NCI-H774 (cell line): ENCODE results near the gene ATP1A2.
"Not testable (repeated sequence)": the region's sequence is repeated elsewhere in the genome, so short reads cannot be mapped to it uniquely, and the experiment has no call there.

Source experiments
- DNase-seq: peaks from one replicate; lab custom pipeline; 2025; lab: John Stamatoyannopoulos, UW

Gene ATP1A2

DNA sequence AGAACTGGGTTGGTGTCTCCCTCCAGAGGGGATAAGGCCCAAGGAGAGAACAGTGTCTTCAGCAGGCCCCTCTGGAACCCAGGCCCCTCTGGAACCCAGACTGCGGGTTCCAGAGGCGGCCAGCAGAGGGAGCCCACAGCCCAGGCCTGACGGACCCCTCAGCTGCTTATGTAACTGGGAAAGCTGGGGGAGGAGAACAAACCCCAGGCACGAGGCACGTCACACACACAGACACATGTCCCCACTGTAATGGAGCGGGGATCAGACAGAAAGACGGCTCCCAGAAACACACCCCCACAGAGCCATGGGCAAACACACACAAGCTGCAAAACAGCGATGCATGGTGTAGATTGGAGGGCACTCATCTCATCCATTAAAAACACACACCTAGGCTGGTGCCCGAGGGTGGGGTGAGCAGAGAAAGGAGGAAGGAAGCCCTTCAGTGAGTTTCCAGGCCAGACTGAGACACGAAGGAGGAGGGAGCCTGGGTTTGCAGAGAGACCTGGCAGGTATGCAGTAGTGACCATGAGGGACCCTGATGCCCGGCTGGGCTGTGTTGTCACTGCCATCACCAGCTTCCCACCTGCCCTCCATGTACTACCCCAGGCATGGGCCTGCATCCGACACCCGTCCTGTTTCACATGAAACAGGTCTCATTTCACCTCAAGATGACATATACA is 14.4 kb upstream of the ATP1A2 start:
- peak; percentile 69 for DNase-seq

DNA sequence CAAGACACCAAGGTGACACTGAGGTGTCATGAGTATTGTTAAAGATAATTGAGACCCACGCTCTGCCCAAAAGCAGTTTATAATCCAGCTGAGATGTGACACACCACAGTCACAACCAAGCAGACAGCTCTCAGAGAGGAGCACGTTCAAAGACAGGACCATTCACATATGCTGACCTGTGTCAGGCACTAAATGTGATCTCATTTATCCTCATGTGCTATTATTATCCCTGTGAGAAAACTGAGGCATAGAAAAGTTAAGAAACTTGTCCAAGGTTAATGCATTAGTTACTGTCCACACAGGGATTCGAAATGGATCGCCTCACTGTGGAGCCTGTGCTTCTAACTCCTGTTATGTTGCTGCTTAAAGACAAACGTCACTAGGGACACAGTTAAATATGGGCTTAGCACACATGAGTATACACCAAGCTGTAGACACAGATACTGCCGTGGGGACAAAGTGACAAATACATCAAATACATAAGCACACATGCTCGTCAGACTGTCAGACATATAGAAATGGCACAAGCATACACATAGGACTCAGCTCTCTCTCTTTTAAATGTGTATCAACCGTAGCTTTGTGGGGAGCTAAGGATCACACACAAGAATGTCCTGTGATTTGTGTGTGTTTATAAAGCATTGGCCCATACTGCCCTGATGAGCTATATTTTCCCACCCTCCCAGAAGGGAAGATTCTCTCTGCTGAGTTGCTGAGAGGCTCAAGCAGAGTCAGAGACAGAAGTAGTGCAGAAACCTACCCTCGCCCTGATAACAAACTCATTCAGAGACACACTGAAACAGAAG is 13.6 kb upstream of the ATP1A2 start:
- DNase-seq, result no peak

DNA sequence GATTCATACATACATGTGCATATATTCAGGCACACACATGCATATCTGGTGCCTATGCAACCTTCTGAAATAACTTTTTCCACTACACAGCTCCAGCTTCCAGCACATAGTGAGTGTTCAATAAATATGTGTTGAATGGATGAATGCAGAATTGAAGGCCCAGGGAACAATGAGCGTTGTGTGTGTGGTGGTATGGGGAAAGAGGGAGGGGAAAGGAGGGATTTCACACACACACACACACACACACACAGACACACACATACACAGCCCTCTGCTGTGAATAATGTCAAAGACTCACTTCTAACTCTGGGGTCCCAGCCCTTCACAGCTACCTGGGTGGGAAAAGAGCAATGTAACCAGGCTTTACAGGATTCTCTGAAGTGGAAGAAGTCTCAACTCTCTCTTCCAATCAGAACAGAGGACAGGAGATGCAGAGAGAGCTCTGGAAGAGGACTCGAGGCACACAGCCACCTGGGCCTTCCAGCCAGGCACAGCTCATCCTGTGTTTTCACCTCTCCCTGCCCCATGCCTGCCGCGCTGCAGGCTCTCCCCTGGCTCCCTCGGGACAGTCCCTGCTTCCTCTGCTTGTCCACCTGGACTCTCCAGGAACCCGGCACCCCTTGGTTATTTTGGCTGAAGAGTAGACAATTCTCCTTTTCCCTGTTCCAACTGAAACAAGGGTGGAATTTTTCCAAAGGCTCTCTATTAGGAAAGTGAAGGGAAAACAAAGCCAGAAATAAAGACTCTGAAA is 11.7 kb upstream of the ATP1A2 start:
- DNase-seq, result no peak

DNA sequence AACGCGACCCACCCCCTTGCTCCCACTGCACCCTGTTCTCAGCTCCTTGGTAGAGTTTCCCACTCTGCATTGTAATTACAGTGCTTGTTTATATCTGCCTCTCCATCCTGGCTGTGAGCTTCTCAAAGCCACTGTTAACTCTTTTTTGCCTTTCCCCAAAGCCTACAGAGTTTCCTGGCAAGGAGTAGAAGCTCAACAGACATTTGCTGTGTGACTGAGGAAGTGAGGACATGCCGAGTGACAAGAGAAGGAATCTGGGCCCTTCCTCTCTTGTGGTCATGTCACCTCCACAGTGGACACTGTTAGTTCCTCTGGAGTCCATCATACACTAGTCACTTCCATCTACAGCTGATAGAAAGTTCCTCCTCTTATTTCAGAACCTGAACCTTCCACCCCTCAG is 11.1 kb upstream of the ATP1A2 start:
- no peak for DNase-seq

DNA sequence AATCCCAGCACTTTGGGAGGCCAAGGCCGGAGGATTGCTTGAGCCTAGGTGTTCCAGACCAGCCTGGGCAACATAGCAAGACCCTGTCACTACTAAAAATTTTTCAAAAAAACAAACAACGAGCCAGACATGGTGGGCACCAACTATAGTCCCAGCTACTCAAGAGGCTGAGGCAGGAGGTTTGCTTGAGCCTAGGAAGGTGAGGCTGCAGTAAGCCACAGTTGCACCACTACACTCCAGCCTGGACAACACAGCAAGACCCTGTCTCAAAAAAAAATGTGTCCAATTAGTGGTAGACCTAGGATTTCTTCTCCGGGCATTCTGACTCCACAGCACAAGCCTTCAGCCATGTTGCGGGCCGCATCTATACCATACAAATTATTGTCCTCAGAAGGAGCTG is 10.4 kb upstream of the ATP1A2 start:
- DNase-seq, result no peak

DNA sequence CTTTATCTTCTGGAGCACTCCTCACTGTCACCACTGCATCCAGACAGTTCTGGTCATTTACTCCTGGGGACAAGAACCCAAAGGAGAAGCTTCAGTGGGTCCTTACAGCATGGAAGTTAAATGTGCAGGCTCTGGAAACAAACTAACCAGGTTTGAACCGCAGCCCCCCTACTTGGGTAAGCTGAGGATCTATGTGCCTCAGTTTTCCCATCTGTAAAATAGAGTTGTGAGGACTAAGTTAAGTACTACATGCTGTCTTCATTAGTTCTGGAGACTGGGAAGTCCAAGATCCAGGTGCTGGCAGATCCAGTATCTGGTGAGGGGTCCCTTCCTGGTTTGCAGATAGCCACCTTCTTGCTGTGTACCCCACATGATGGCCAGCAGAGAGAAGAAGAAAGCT is 8.0 kb upstream of the ATP1A2 start:
- DNase-seq, result no peak

DNA sequence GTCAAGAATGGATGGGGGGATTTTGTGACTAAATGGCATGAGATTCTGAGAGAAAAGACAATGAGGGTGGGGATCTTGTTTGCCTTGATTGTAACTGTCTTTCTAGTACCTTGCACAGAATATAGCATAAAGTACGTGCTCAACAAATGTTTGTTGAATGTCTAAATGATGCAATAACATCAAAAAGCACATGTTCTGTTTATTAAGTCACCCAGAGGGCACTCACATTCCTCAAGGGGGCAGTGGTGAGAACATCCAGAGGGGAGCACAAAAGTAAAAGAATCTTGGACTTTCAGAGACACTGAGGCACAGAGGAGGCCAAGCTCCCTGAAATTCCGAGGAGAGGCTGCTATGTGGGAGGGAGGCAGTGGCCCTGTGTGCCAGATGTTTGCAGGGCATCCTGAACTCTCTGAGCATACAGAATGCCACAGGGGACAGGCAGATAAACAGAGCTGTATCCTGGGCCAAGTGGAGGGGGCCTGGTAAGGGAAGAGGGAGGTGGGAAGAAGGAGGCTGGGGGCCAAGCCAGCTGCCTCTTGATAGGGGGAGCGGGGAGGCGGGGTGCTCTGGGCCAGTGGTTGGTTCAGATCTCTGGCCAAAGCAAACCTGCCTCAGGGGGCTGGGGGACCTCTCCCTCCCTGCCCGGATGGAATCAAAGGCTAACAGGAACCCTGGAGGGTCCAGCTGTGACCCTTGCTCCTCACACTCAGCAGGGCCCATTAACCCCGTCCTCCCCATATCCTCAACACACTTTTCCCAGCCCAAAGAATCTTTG is 6.5 kb upstream of the ATP1A2 start:
- DNase-seq, result no peak

DNA sequence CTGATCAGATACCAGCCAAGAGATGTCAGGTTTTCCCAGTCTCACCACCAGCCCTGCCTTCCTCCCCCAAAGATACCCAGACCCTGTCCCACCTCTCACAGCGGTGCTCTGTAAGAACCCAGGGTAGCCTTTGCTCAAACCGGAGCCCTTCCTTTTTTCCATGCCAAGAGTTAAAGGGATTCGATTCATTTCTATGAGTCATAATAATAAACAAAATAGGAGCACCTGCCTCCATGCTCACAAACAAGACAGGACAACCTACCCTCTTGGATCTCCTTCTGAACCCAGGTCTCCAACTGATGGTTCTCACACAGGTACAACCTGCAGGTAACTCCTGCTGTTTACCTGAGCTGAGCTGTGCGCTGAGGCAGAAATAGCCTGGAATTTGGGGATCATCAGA is 5.9 kb upstream of the ATP1A2 start:
- DNase-seq, result no peak

DNA sequence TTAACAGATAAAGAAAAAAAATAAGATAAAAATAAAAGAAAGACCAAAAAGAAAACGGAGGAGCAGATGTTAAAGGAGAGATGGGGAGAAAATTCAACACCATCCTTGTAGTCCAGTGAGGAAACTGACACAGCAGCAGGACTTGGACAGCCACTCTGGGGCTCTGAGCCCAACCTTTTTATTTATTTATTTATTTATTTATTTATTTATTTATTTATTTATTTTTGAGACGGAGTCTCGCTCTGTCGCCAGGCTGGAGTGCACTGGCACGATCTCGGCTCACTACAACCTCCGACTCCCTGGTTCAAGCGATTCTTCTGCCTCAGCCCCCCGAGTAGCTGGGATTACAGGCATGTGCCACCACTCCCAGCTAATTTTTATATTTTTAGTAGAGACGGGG is 4.1 kb upstream of the ATP1A2 start:
- not testable (repeated sequence) for DNase-seq

DNA sequence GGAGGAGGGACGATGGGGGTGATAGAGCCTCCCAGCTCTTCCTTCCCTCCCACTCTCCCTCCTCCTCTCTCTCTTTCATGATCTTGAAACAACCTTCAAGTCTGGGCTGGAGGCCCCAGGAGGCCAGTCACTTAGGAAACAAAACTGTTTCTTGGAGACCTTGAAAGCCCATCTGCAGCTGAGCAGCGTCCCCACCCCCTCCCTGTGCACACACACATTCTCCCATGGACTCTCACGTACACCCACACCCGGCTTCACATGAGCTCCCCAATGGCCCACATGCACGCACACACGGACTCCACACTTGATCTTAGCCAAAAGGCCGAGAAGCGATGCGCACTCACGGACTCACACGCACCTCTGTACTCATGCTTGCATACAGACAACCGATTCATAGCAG is 3.2 kb upstream of the ATP1A2 start:
- no peak for DNase-seq

DNA sequence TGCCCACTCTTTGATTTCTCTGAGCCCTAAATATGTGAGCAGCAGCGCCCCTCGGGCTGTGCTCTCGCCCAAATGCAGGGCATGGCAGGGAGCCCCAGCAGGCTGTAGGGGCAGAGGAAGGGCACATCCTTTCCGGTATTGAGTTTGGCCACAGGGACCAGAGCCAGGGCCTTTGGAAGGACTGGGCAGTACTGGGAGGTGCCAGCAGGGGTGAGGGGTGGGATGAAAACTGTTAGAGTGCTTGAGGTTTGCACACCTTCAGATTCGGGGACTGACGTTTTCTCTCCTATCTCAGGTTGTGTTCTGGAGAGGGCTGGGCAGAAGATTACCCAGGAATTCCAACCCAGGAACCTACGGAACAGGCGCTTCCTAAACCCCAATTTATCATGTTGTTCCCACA is 2.2 kb upstream of the ATP1A2 start:
- DNase-seq, result no peak

DNA sequence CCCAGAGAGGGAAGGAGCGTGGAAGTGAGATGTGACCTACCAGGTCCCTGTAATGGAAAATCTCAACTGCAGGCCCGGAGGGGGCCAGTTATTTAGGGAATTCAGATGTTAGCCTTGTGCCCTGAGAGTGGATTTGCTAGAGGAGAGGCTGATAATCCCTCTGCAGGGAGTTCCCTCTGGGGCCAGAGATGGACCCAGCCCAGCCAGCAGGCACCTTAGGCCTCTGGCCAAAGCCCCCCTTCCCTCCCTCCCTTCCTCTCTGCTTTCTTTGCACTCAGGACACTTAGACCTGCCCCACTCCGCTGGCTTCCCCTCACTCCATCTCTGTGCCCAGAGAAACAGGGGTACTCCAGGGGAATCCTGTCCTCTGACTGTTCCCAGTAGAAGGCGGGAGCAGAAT is 1.5 kb upstream of the ATP1A2 start:
- no peak for DNase-seq

DNA sequence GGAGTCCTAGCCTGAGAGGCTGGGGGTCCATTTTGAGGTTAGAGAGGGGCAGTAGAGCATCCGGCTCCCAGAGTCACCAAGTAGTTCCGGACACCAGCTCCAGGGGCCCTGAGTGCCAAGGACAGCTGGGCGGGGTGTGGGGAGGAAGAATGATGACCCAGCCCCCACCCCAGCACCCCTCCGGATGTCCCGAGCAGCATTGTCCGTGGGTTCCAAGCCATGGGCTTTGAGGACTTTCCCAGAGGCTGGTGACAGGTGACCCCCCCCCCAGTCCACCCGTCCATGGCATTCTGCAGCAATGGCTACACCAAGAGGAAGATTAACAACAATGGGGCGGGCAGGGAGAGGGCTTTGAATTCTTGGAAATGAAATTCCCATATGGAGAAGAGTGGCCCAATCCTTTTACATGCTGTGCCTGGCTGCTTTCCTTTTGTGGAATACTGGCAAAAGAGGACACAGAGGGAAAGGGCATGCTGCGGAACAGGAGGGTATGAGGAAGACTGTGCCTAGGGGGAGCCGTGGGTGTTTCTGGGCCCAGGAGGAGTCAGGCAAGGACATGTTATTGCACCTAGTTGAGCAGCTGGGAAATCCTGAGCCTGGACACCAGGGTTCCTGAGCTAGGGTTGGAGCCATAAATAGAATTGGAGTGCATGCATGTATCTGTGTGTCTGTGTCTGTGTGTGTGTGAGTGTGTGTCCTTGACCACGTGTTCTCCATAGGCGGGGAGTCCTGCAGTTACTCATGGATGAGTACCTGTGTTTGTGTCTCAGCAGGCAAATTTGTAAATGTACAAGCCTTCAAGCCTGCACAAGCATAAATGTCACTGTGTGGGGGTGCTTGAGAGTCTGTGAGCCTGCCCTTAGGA is 956 bp downstream of the ATP1A2 start:
- DNase-seq, result no peak

DNA sequence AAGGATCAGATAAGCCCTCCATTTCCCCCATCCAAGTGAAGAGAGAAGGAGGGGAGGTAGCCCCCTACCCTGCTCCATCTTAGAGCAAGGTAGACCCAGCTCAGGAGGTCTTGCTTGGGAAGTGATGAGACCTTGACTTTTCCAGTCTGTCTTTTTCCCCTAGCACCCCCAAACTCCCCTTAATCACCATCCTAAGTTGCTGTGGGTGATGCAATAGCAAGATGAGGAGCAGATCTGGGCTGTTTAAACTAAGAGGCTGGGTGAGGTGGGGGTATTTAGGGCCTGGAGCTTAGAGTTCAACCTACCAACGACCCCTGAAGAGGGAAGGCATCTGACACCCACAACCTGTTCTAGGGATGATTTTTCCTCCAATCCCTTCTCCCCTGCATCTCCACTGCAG is 1.7 kb downstream of the ATP1A2 start:
- DNase-seq, result no peak

DNA sequence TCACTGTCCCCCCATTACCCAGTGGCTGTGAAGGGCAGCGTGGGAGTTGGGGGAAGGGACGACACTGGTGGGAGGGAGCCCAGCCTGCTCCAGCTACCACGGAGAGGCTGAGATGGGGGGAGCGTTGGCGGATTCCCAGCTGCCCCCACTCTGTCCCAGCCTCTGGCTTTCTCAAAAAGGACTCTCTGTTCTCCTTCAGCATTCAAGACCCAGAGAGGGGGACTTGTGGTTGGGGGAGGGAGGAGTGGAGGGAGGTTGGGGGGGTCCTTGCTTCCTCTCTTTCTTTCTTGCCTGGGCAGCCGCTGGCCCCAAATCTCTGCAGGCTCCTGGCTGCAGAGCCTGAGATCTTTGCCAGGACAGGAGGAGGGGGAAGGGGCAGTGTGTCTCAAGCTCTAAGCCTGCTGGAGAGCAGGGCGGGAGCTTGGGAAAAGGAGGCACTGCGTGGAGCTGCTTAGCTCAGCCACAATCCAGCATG is 2.2 kb downstream of the ATP1A2 start:
- no peak for DNase-seq

DNA sequence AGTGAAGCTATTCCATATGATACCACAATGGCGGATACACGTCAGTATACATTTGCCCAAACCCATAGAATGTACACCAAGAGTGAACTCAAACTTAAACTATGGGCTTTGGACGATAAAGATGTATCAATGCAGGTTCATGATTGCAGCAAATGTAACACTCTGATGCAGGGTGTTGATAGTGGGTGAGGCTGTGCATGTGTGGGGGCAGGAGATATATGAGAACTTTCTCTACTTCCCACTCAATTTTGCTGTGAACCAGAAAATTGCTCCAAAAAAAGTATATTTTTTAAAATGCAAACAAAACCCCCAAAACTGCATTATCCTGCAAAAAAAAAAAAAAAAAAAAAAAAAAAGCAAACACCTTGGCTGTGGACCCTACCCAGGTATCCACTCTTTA is 3.4 kb downstream of the ATP1A2 start:
- DNase-seq, result no peak

DNA sequence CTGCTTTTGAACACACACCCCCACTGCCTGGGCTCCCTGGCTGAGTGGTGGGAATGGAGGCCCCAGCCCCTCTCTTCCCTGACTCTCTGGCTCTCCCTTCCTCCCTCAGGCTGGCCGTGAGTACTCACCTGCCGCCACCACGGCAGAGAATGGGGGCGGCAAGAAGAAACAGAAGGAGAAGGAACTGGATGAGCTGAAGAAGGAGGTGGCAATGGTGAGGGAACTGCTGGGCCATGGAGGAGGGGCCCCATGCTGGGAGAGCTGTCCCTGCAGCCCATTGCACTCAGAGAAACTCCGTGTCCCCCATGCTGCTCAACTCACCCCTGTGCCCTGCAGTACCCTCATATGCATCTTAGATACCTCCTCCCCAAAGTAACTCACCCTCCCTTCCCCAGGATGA is 5.2 kb downstream of the ATP1A2 start:
- DNase-seq, result no peak

DNA sequence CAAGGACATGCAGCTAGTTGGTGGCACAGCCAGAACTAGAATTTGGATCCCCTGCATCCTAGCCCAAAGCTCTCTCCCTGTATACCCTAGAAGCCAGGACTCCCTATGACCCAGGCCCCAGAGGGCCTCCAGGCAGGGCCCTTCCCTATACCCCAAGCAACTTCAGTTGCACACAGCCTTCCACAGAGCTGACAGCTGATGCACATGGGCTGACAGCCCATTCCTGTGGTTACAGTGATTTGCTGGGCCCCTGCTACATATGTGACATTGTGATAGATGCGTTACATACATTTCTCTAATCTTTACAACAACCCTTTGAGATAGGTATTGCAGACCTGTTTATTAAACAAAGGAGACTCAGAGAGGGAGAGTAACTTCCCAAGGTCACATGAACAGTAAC is 5.8 kb downstream of the ATP1A2 start:
- DNase-seq, result no peak

DNA sequence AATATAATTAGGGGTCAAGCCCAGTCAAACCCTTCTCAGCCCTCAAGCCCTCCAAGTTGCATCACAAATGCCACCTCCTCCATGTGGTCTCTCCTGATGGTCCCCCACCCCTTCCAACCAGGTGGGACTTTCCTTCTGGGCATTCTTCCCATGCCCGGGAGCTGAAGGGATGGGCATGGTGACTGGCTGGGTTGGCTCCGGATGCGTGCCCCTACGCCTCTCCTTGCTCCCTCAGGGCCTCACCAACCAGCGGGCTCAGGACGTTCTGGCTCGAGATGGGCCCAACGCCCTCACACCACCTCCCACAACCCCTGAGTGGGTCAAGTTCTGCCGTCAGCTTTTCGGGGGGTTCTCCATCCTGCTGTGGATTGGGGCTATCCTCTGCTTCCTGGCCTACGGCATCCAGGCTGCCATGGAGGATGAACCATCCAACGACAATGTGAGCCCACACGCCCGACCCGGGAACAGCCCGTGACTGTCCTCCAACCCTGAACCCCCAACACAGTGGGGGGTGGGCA is 7.5 kb downstream of the ATP1A2 start:
- DNase-seq, result no peak

DNA sequence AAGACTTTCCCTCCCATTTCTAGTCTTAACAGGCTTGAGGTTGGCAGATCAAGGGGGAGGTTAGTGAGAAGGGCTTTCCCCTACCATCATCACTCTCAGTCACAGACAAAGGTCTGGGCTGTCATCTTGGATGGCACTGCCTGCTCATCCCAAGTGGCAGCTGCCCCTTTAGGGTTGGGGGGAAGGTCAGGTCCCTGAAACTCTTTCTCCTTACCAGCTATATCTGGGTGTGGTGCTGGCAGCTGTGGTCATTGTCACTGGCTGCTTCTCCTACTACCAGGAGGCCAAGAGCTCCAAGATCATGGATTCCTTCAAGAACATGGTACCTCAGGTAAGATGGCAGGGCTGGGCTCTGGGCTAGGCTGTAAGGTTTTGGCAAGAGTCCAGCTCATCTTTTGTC is 8.2 kb downstream of the ATP1A2 start:
- DNase-seq, result no peak
